Bronchial epithelial cell (primary cell): ENCODE data around the gene ZC3H12C. TPM values are rescaled to one million over a fixed set of nuclear protein-coding genes. Genes with fewer than 3 reads are reported as not detected.
A peak's percentile ranks its signal among the peaks of the same experiment; 100 is the strongest.

Source experiments
- DNase-seq: peaks from one replicate; pipeline ENCODE4 v3.0.0-alpha.2; 2010; ENCODE audit warnings: low read depth
- FAIRE-seq: peaks from 2 replicates; lab custom pipeline; 2011; peaks lifted over from hg19 to GRCh38; lab: Jason Lieb, UNC
- H3K27me3 ChIP-seq: 2 replicates; pipeline ENCODE4 v1.5.1; 2011; ENCODE audit warnings: low read length; ENCODE audit not compliant: control insufficient read depth, insufficient read depth
- H3K36me3 ChIP-seq: 2 replicates; pipeline ENCODE4 v1.5.1; 2011; ENCODE audit warnings: low read length; ENCODE audit not compliant: control insufficient read depth, insufficient read depth
- H3K4me3 ChIP-seq: 2 replicates; pipeline ENCODE4 v1.5.1; 2011; ENCODE audit warnings: mild to moderate bottlenecking, low read depth, low read length, control low read depth
- total RNA-seq: library from RNA; depleted of rRNA; stranded (reverse); fragments of >200 nt; gene quantifications from 2 replicates; pipeline ENCODE4 v1.2.1, GENCODE V29; 2014
- TF ChIP-seq, protein P1 (sequence below): IDR thresholded peaks from 2 replicates; pipeline ENCODE4 v1.5.1; 2011; ENCODE audit warnings: mild to moderate bottlenecking, moderate library complexity, low read length, control low read depth, inconsistent platforms; ENCODE audit not compliant: insufficient read depth, severe bottlenecking

Gene ZC3H12C
- total RNA-seq, 1 donor from 2014 or later, result 5.3 TPM

DNA sequence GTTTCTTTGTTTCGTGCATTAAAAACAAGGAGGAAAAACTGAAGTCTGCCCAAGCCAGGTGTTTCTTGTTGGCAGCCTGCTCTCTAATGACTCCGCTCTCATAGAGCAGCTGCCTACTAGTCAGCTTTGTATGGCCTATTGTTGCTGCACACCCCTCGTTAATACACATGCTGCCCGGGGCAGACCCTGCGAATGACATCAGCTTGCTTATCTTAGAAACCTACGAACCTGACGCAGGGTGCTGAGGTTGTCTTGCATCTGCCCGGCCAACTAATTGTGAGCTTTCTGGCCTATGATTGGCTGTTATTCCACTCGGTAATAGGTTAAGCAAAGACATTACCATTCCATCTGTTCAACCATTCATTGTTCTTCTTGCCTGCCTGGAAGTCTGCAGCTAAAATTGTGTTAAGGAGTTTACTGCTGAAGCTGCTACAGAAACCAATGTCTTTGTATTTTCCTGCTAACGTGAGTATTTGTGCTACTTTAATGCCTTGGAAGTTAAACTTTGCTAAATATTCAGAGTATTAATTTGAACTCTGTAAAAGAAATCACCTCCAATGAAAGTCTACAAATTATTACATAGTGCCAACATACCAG, 37.5 kb downstream of the ZC3H12C start:
- TF ChIP-seq, protein P1, sequence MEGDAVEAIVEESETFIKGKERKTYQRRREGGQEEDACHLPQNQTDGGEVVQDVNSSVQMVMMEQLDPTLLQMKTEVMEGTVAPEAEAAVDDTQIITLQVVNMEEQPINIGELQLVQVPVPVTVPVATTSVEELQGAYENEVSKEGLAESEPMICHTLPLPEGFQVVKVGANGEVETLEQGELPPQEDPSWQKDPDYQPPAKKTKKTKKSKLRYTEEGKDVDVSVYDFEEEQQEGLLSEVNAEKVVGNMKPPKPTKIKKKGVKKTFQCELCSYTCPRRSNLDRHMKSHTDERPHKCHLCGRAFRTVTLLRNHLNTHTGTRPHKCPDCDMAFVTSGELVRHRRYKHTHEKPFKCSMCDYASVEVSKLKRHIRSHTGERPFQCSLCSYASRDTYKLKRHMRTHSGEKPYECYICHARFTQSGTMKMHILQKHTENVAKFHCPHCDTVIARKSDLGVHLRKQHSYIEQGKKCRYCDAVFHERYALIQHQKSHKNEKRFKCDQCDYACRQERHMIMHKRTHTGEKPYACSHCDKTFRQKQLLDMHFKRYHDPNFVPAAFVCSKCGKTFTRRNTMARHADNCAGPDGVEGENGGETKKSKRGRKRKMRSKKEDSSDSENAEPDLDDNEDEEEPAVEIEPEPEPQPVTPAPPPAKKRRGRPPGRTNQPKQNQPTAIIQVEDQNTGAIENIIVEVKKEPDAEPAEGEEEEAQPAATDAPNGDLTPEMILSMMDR, result no peak
- no peaks in the 10 kb centered on the region for H3K36me3 ChIP-seq
- H3K4me3 ChIP-seq, result no peak overlapping the region
- FAIRE-seq (no peak), DNase-seq (no peak)
- no peaks in the 10 kb centered on the region for H3K27me3 ChIP-seq

GRCh38 chr11:110131386-110132123, 38.4 kb downstream of the ZC3H12C start:
- TF ChIP-seq, protein P1, result no peak
- Histone ChIP-seq H3K4me3 (no peak overlapping the region), H3K27me3 (no peaks in the 10 kb centered on the region), H3K36me3 (no peaks in the 10 kb centered on the region)
- DNase-seq (peak; percentile 86), FAIRE-seq (no peak)

- H3K36me3 ChIP-seq, result no peaks in the 10 kb centered on the region
- no peak for DNase-seq
- no peak for FAIRE-seq
- no peak overlapping the region for H3K4me3 ChIP-seq
- H3K27me3 ChIP-seq, result no peaks in the 10 kb centered on the region
- TF ChIP-seq, protein P1, result no peak
These were observed 40.0 kb downstream of the ZC3H12C start for GRCh38 chr11:110133160-110133559.

DNA sequence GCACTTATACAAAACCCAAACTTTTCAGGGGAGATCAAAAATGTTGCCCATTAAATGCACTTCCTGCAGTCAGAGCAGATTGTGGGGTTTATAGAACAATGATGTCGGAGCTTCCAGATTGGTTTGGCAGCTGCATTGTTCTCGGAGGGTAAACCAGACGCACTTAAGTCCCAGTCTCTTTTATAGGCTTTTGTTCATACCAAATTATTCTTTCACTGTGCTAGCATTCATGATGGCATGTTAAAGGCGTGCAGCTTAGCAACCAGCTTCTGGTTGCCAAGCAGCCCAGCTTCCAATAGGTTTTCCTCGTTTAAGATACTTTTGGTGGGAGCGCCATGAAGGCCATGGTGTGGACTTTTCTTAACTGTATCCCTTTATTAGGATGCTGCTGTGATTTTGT, 40.9 kb downstream of the ZC3H12C start:
- FAIRE-seq, result no peak

DNA sequence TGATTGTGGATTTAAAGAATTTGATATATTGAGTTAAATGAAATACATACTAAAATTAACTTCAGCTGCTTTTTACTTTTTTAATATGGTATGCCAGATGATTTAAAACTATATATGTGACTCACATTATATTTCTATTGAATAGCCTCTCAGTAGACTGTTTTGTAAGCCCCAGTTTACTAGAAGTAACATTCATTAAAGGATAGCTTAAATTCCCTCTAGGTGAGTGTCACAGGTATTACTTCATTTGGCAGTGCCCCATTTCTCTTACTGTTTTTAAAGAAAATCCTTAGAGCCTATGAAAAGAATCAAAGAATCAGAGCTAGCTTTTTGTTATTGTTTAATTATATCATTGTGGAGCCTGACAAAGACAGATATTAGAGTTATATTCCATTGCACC, 48.6 kb downstream of the ZC3H12C start:
- peak; percentile 62 for DNase-seq
- no peak overlapping the region for H3K4me3 ChIP-seq

More for the DNA sequence above, 40.9 kb downstream of the ZC3H12C start:
- DNase-seq, result no peak
- TF ChIP-seq, protein P1, result no peak
- no peaks in the 10 kb centered on the region for H3K36me3 ChIP-seq
- no peaks in the 10 kb centered on the region for H3K27me3 ChIP-seq
- no peak overlapping the region for H3K4me3 ChIP-seq

More for the DNA sequence above, 48.6 kb downstream of the ZC3H12C start:
- no peak for FAIRE-seq
- TF ChIP-seq, protein P1, result no peak
- no peaks in the 10 kb centered on the region for H3K36me3 ChIP-seq
- no peaks in the 10 kb centered on the region for H3K27me3 ChIP-seq
